ACC112 (cell line): ENCODE results near the gene LASP1NB.

Source experiments
- H2AFZ ChIP-seq: fragments of 200-600 bp; sonication (generic); one replicate; pipeline ENCODE4 v1.6.0; 2017; ENCODE audit warnings: antibody characterized with exemption, low read length; ENCODE audit not compliant: unreplicated experiment
- H3K27ac ChIP-seq: fragments of 200-600 bp; sonication (generic); 2 replicates; pipeline ENCODE4 v1.5.1; 2014; ENCODE audit warnings: low read depth, mild to moderate bottlenecking, antibody characterized with exemption, low read length, moderate library complexity
- H3K27me3 ChIP-seq: fragments of 200-600 bp; sonication (generic); 2 replicates; pipeline ENCODE4 v1.6.1; 2014; ENCODE audit warnings: mild to moderate bottlenecking, antibody characterized with exemption, low read length, moderate library complexity, mixed read lengths; ENCODE audit not compliant: insufficient read depth
- H3K36me3 ChIP-seq: fragments of 200-600 bp; sonication (generic); 2 replicates; pipeline ENCODE4 v1.6.1; 2016; ENCODE audit warnings: mild to moderate bottlenecking, antibody characterized with exemption, low read length, moderate library complexity, mixed read lengths; ENCODE audit not compliant: insufficient read depth
- H3K4me1 ChIP-seq: fragments of 200-600 bp; sonication (generic); one replicate; pipeline ENCODE4 v1.6.1; 2016; ENCODE audit warnings: low read length, mixed read lengths; ENCODE audit not compliant: insufficient read depth, unreplicated experiment, control insufficient read depth
- H3K4me3 ChIP-seq: fragments of 200-600 bp; sonication (generic); 2 replicates; pipeline ENCODE4 v1.5.1; 2014; ENCODE audit warnings: mild to moderate bottlenecking, low read depth, low read length
- H3K79me2 ChIP-seq: fragments of 200-600 bp; sonication (generic); one replicate; pipeline ENCODE4 v1.6.0; 2016; ENCODE audit warnings: low read length; ENCODE audit not compliant: control insufficient read depth, unreplicated experiment, insufficient read depth

LASP1NB gene

GRCh38 chr17:38888842-38889241 lies 36.6 kb upstream of the LASP1NB start:
- peaks cover 83% of the 10 kb centered on the region for H3K79me2 ChIP-seq
- H3K36me3 ChIP-seq = peaks cover 19% of the 10 kb centered on the region
- H3K4me1 ChIP-seq = peaks cover 20% of the 10 kb centered on the region
- H3K27ac ChIP-seq = no peak overlapping the region
- H2AFZ ChIP-seq = no peak overlapping the region
- no peak overlapping the region for H3K4me3 ChIP-seq
- no peaks in the 10 kb centered on the region for H3K27me3 ChIP-seq

- Histone ChIP-seq H2AFZ (no peak overlapping the region), H3K27ac (no peak overlapping the region), H3K4me3 (no peak overlapping the region), H3K79me2 (peaks cover 77% of the 10 kb centered on the region), H3K27me3 (no peaks in the 10 kb centered on the region), H3K36me3 (peaks cover 16% of the 10 kb centered on the region; the same call in 1 of the 2 replicates), H3K4me1 (peaks cover 14% of the 10 kb centered on the region)
Observed at GRCh38 chr17:38889745-38890409, 35.5 kb upstream of the LASP1NB start.

GRCh38 chr17:38890410-38890746 lies 35.0 kb upstream of the LASP1NB start:
- peaks cover 73% of the 10 kb centered on the region for H3K79me2 ChIP-seq
- H3K36me3 ChIP-seq = peaks cover 14% of the 10 kb centered on the region; the same call in 1 of the 2 replicates
- H3K4me3 ChIP-seq = no peak overlapping the region
- H3K27me3 ChIP-seq = no peaks in the 10 kb centered on the region
- peaks cover 9% of the 10 kb centered on the region for H3K4me1 ChIP-seq
- no peak overlapping the region for H3K27ac ChIP-seq
- H2AFZ ChIP-seq = no peak overlapping the region

- Histone ChIP-seq H3K4me1 (peaks cover 11% of the 10 kb centered on the region), H3K4me3 (no peak overlapping the region), H3K79me2 (peaks cover 72% of the 10 kb centered on the region), H3K27ac (no peak overlapping the region), H3K27me3 (no peaks in the 10 kb centered on the region), H2AFZ (no peak overlapping the region), H3K36me3 (peaks cover 19% of the 10 kb centered on the region; the same call in 1 of the 2 replicates)
Observed at GRCh38 chr17:38891441-38891840, 34.0 kb upstream of the LASP1NB start.

GRCh38 chr17:38892083-38892482 lies 33.3 kb upstream of the LASP1NB start:
- H3K27ac ChIP-seq = no peak overlapping the region
- no peaks in the 10 kb centered on the region for H3K27me3 ChIP-seq
- H3K4me3 ChIP-seq = no peak overlapping the region
- H3K36me3 ChIP-seq = peaks cover 24% of the 10 kb centered on the region; the same call in 1 of the 2 replicates
- no peak overlapping the region for H2AFZ ChIP-seq
- peaks cover 15% of the 10 kb centered on the region for H3K4me1 ChIP-seq
- peaks cover 68% of the 10 kb centered on the region for H3K79me2 ChIP-seq

GRCh38 chr17:38892620-38893019 lies 32.8 kb upstream of the LASP1NB start:
- Histone ChIP-seq H3K79me2 (peaks cover 66% of the 10 kb centered on the region), H3K4me1 (peaks cover 21% of the 10 kb centered on the region), H3K4me3 (no peak overlapping the region), H3K36me3 (peaks cover 27% of the 10 kb centered on the region; the same call in 1 of the 2 replicates), H3K27me3 (no peaks in the 10 kb centered on the region), H3K27ac (no peak overlapping the region), H2AFZ (no peak overlapping the region)

- H3K4me1 ChIP-seq = peaks cover 26% of the 10 kb centered on the region
- H3K27ac ChIP-seq = no peak overlapping the region
- peaks cover 31% of the 10 kb centered on the region; the same call in 1 of the 2 replicates for H3K36me3 ChIP-seq
- peaks cover 63% of the 10 kb centered on the region for H3K79me2 ChIP-seq
- H3K4me3 ChIP-seq = no peak overlapping the region
- H3K27me3 ChIP-seq = no peaks in the 10 kb centered on the region
- no peak overlapping the region for H2AFZ ChIP-seq
Observed at GRCh38 chr17:38893113-38893512, 32.3 kb upstream of the LASP1NB start.

GRCh38 chr17:38893607-38894006 lies 31.8 kb upstream of the LASP1NB start:
- peaks cover 30% of the 10 kb centered on the region for H3K4me1 ChIP-seq
- no peak overlapping the region for H3K4me3 ChIP-seq
- H3K79me2 ChIP-seq = peaks cover 60% of the 10 kb centered on the region
- H3K27me3 ChIP-seq = no peaks in the 10 kb centered on the region
- no peak overlapping the region for H3K27ac ChIP-seq
- H2AFZ ChIP-seq = no peak overlapping the region
- peaks cover 31% of the 10 kb centered on the region; the same call in 1 of the 2 replicates for H3K36me3 ChIP-seq

- Histone ChIP-seq H3K4me1 (peaks cover 37% of the 10 kb centered on the region), H3K27ac (no peak overlapping the region), H3K79me2 (peaks cover 53% of the 10 kb centered on the region), H3K36me3 (peaks cover 27% of the 10 kb centered on the region; the same call in 1 of the 2 replicates), H3K4me3 (no peak overlapping the region), H3K27me3 (no peaks in the 10 kb centered on the region), H2AFZ (no peak overlapping the region)
Observed at GRCh38 chr17:38894276-38894675, 31.1 kb upstream of the LASP1NB start.

GRCh38 chr17:38896346-38896954 lies 29.0 kb upstream of the LASP1NB start:
- H3K36me3 ChIP-seq = peaks cover 27% of the 10 kb centered on the region; the same call in 1 of the 2 replicates
- no peak overlapping the region for H3K4me3 ChIP-seq
- H3K27me3 ChIP-seq = no peaks in the 10 kb centered on the region
- H2AFZ ChIP-seq = no peak overlapping the region
- peak overlapping the region; percentile 39 for H3K27ac ChIP-seq
- peaks cover 39% of the 10 kb centered on the region for H3K79me2 ChIP-seq
- peaks cover 53% of the 10 kb centered on the region for H3K4me1 ChIP-seq

- H2AFZ ChIP-seq = no peak overlapping the region
- H3K79me2 ChIP-seq = peaks cover 40% of the 10 kb centered on the region
- H3K27ac ChIP-seq = peak overlapping the region; percentile 39
- peaks cover 54% of the 10 kb centered on the region for H3K4me1 ChIP-seq
- no peak overlapping the region for H3K4me3 ChIP-seq
- H3K27me3 ChIP-seq = no peaks in the 10 kb centered on the region
- H3K36me3 ChIP-seq = peaks cover 27% of the 10 kb centered on the region; the same call in 1 of the 2 replicates
Observed at GRCh38 chr17:38897176-38897575, 28.2 kb upstream of the LASP1NB start.
